ENCODE data around the gene PRKAG3. TPM values are rescaled to one million over a fixed set of nuclear protein-coding genes. Genes with fewer than 3 reads are reported as not detected.

The PRKAG3 gene
- total RNA-seq, 1 experiment from 2014 or later, result not detected

DNA sequence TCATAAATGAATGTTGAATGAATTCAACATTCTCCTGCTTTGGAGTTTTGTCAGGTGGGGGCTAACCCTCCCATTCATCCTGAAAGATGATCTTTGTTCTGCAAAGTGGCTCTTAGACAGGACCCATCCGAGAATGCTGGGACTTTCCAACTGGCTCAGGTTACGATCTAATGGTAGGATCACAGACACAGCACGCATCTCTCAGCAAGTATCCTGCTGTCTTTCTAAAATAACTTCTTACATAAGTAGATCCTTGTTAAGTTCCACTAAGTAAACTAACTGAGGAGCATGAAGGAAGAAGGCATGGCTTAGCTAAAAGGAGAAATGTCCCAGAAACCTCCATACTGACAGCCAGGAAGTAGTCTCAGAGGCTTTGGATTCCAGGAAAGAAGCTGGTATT is 26.0 kb downstream of the PRKAG3 start:
- Histone ChIP-seq H3K9me3 (peaks cover 8% of the 10 kb centered on the region; the same call in 1 of the 2 replicates), H3K27me3 (replicated peaks; ENCODE audit: control insufficient read depth, insufficient read depth, low read length) (no peaks in the 10 kb centered on the region), H3K4me3 (ENCODE audit: low read depth, low read length) (no peak overlapping the region), H3K4me1 (no peaks in the 10 kb centered on the region), H3K36me3 (ENCODE audit: control insufficient read depth, insufficient read depth, low read length) (no peaks in the 10 kb centered on the region)
- Mint-ChIP-seq H3K4me1 (ENCODE audit: low read depth, unreplicated experiment) (no peaks in the 10 kb centered on the region), H3K9me3 (ENCODE audit: unreplicated experiment) (no peaks in the 10 kb centered on the region), H3K27ac (ENCODE audit: unreplicated experiment) (no peak overlapping the region), H3K4me3 (ENCODE audit: unreplicated experiment) (no peak overlapping the region), H3K36me3 (ENCODE audit: insufficient read depth, unreplicated experiment) (peaks cover 6% of the 10 kb centered on the region), H3K27me3 (ENCODE audit: insufficient read depth, unreplicated experiment) (no peaks in the 10 kb centered on the region)
- intact Hi-C loops (cut with micrococcal nuclease; ENCODE audit: unreplicated experiment), result no loop called here
- POLR2A ChIA-PET, result no interaction called here
- TF ChIP-seq, protein P1, sequence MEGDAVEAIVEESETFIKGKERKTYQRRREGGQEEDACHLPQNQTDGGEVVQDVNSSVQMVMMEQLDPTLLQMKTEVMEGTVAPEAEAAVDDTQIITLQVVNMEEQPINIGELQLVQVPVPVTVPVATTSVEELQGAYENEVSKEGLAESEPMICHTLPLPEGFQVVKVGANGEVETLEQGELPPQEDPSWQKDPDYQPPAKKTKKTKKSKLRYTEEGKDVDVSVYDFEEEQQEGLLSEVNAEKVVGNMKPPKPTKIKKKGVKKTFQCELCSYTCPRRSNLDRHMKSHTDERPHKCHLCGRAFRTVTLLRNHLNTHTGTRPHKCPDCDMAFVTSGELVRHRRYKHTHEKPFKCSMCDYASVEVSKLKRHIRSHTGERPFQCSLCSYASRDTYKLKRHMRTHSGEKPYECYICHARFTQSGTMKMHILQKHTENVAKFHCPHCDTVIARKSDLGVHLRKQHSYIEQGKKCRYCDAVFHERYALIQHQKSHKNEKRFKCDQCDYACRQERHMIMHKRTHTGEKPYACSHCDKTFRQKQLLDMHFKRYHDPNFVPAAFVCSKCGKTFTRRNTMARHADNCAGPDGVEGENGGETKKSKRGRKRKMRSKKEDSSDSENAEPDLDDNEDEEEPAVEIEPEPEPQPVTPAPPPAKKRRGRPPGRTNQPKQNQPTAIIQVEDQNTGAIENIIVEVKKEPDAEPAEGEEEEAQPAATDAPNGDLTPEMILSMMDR (IDR thresholded peaks at IDR 0.05; ENCODE audit: insufficient read depth in 1 of 2, low read depth in 1 of 2, low read length in 1 of 2, severe bottlenecking in 1 of 2, unreplicated experiment in 1 of 2), result no peak
- CTCF ChIA-PET, result no interaction called here
- no peak for DNase-seq
- no TSS peak for BruUV-seq (replicated peaks)

DNA sequence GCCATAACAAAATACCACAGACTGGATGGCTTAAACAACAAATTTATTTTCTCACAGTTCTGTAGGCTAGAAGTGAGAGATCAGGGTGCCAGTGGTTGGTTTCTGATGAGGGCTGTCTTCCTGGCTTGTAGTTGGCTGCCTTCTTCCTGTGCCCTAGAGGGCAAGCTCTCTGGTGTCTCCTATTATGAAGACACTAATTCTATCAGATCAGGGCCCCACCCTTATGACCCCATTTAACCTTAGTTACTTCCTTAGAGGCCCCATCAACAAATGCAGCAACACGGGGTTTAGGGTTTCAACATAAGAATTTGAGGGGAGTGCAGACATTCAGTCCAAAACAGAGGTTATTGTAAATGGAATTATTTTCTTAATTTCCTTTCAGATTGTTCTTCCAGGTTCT is 26.8 kb downstream of the PRKAG3 start:
- Mint-ChIP-seq H3K9me3 (ENCODE audit: unreplicated experiment) (no peaks in the 10 kb centered on the region), H3K4me3 (ENCODE audit: unreplicated experiment) (no peak overlapping the region), H3K36me3 (ENCODE audit: insufficient read depth, unreplicated experiment) (peaks cover 6% of the 10 kb centered on the region), H3K27me3 (ENCODE audit: insufficient read depth, unreplicated experiment) (no peaks in the 10 kb centered on the region), H3K27ac (ENCODE audit: unreplicated experiment) (no peak overlapping the region), H3K4me1 (ENCODE audit: low read depth, unreplicated experiment) (peaks cover 3% of the 10 kb centered on the region)
- H3K4me1 ChIP-seq, result peaks cover 2% of the 10 kb centered on the region; the same call in 1 of the 2 replicates
- H3K27me3 ChIP-seq (replicated peaks; ENCODE audit: control insufficient read depth, insufficient read depth, low read length), result no peaks in the 10 kb centered on the region
- ChIA-PET POLR2A (no interaction called here), CTCF (no interaction called here)
- BruUV-seq (replicated peaks), result no TSS peak
- intact Hi-C loops (cut with micrococcal nuclease; ENCODE audit: unreplicated experiment), result no loop called here
- TF ChIP-seq, protein P1 (IDR thresholded peaks at IDR 0.05; ENCODE audit: insufficient read depth in 1 of 2, low read depth in 1 of 2, low read length in 1 of 2, severe bottlenecking in 1 of 2, unreplicated experiment in 1 of 2), result no peak
- peaks cover 8% of the 10 kb centered on the region; the same call in 1 of the 2 replicates for H3K9me3 ChIP-seq
- no peak overlapping the region for H3K4me3 ChIP-seq (ENCODE audit: low read depth, low read length)
- DNase-seq, result no peak
- no peaks in the 10 kb centered on the region for H3K36me3 ChIP-seq (ENCODE audit: control insufficient read depth, insufficient read depth, low read length)

DNA sequence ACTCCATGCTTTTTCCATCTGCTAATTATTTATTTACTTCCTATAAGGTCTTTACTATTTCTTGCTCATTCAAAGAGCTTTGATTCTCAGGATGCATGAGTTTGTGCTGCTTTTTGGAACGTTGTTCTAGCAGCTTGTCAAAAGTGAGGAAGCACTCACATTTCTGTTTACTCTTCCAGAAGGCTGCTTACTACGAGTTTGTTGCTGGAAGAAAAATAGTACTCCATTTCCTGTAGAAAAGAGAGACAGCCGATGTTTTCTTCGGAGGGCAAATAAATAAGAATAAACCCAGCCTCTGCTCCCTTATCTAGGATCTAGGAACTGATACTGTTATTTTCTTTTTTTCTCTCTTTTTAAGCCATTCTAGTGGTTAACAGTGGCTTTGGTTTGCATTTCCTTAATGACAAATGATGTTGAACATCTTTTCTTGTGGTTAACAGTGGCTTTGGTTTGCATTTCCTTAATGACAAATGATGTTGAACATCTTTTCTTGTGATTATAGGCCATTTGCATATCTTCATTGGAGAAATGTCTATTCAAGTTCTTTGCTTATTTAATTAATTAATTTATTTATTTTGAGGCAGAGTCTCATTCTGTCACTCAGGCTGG is 29.1 kb downstream of the PRKAG3 start:
- H3K27me3 ChIP-seq (replicated peaks; ENCODE audit: control insufficient read depth, insufficient read depth, low read length), result no peaks in the 10 kb centered on the region
- Mint-ChIP-seq H3K27me3 (ENCODE audit: insufficient read depth, unreplicated experiment) (no peaks in the 10 kb centered on the region), H3K27ac (ENCODE audit: unreplicated experiment) (no peak overlapping the region), H3K36me3 (ENCODE audit: insufficient read depth, unreplicated experiment) (peaks cover 6% of the 10 kb centered on the region), H3K9me3 (ENCODE audit: unreplicated experiment) (no peaks in the 10 kb centered on the region), H3K4me1 (ENCODE audit: low read depth, unreplicated experiment) (peaks cover 15% of the 10 kb centered on the region), H3K4me3 (ENCODE audit: unreplicated experiment) (no peak overlapping the region)
- peaks cover 8% of the 10 kb centered on the region; the same call in 1 of the 2 replicates for H3K9me3 ChIP-seq
- peaks cover 15% of the 10 kb centered on the region for H3K4me1 ChIP-seq
- intact Hi-C loops (cut with micrococcal nuclease; ENCODE audit: unreplicated experiment), result no loop called here
- ChIA-PET CTCF (no interaction called here), POLR2A (no interaction called here)
- no peak overlapping the region for H3K4me3 ChIP-seq (ENCODE audit: low read depth, low read length)
- TF ChIP-seq, protein P1 (IDR thresholded peaks at IDR 0.05; ENCODE audit: insufficient read depth in 1 of 2, low read depth in 1 of 2, low read length in 1 of 2, severe bottlenecking in 1 of 2, unreplicated experiment in 1 of 2), result no peak
- no peaks in the 10 kb centered on the region for H3K36me3 ChIP-seq (ENCODE audit: control insufficient read depth, insufficient read depth, low read length)
- no TSS peak for BruUV-seq (replicated peaks)
- DNase-seq, result no peak
